ENCODE results near the gene SMC2.

The SMC2 gene

DNA sequence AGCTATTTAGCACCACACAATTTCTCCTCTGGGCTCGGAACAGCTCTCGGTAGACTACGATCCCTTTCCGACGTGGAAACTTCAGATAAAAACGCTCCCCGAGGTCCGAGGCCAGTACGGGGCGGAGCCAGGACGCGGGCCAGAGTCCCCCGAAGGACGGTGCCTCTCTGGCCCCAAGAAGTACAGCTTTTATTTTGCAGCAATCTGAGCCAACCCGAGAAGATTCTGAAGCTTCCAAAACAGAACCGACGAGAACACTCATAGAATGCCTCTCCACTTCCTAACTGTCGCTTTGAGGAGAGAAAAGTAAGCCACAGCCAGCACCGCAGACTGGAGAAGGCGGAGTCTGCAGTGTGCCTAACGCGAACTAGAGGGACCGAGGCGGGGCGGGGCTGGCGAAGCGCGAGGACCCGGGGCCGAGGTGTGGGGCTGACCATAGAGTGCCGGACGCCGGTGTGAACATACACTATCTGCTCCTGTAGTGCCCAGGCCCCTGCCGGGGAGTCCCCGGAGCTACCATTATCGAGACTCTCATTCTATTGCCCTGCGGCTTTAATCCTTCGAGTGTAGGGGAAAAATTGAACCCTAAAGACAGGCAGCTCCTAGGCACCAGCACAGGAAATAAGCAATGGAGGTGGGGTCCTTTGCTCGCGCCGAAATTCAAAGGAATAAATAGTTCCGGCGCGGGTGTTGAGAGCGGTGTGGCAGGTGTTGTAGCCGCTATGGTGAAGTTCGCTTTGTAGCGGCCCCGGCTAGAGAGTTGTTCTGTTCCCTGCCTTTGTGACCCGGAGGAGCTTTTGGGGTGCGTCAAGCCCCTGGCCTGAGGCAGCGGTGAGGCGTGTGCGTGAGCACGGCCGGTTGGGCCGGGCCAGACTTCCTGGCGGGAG is at the start of gene SMC2:
Gene SMC2, plus strand, starts transcription at position 663 of the 887 bp plus-strand sequence. CDS start 1,076 bp downstream, outside the sequence.
- peak; percentile 92 for DNase-seq (ENCODE audit: low spot score)

GRCh38 chr9:104068546-104068945 is 25.6 kb upstream of the SMC2 start:
- DNase-seq (ENCODE audit: low spot score), result no peak

GRCh38 chr9:104069288-104069687 is 24.8 kb upstream of the SMC2 start:
- DNase-seq (ENCODE audit: low spot score), result no peak

DNA sequence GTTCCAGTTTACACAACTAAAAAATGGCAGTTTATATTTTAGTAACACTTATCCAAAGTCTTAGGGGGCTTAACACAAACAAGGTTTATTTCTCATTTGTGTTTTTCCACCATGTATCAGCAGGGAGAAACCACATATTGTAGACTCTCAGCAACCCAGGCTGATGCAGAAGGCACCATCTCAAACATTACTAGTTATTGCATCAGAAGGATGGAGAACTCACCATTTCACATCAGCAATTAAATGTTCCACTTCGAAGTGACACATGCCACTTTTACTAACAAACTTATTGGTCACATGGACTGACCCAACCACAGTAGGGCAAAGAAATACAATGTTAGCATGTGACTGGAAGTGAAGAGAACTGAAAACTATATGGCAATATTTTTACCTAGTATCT is 22.5 kb upstream of the SMC2 start:
- DNase-seq (ENCODE audit: low spot score), result no peak

GRCh38 chr9:104073098-104073769 is 20.9 kb upstream of the SMC2 start:
- DNase-seq (ENCODE audit: low spot score), result no peak

- no peak for DNase-seq (ENCODE audit: low spot score)
These were observed 20.4 kb upstream of the SMC2 start for GRCh38 chr9:104073770-104074133.

GRCh38 chr9:104074876-104075275 is 19.2 kb upstream of the SMC2 start:
- no peak for DNase-seq (ENCODE audit: low spot score)

- DNase-seq (ENCODE audit: low spot score), result no peak
These were observed 18.0 kb upstream of the SMC2 start for GRCh38 chr9:104075801-104076753.

GRCh38 chr9:104078596-104078995 is 15.5 kb upstream of the SMC2 start:
- DNase-seq (ENCODE audit: low spot score), result no peak

- DNase-seq (ENCODE audit: low spot score), result no peak
These were observed 13.1 kb upstream of the SMC2 start for GRCh38 chr9:104080983-104081382.

- DNase-seq (ENCODE audit: low spot score), result no peak
These were observed 11.9 kb upstream of the SMC2 start for GRCh38 chr9:104082168-104082567.

DNA sequence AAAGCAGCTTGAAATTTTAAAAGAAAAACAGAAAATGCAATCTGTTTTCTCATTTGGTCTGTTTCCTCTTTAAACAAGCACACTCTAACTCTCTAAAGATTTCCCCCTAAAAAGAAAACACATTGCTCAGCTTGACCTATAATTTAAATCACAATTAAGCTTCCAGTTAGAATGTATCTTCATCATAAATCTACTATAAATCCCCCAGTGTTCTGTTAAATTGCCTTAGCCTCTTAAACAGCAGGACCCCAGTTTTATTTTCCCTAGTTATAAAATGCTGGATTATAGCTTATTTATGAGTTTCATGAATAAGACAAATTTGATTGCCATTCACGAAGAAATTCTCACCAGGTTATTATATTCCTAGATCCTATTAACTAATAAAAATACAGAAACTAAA is 8.6 kb upstream of the SMC2 start:
- no peak for DNase-seq (ENCODE audit: low spot score)

- DNase-seq (ENCODE audit: low spot score), result no peak
These were observed 6.2 kb upstream of the SMC2 start for GRCh38 chr9:104087894-104088293.

DNA sequence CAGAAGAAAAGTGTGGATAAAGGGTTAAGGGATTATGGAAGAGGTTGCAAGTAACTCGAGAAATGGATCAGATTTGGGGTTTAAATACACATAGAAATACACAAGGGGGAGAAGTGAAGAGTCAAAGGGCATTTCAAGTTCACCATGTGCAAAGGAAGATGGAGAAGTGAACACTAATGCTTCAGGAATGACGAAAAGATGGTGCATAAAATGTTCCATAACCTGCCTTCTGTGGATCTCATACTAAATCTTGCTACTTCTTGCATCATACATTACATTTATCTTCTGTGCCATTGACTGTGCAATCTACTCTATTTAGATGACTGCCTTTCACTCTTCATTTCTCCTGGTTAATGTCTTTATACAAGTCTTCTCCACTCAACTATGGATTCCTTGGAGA is 5.7 kb upstream of the SMC2 start:
- DNase-seq (ENCODE audit: low spot score), result no peak

DNA sequence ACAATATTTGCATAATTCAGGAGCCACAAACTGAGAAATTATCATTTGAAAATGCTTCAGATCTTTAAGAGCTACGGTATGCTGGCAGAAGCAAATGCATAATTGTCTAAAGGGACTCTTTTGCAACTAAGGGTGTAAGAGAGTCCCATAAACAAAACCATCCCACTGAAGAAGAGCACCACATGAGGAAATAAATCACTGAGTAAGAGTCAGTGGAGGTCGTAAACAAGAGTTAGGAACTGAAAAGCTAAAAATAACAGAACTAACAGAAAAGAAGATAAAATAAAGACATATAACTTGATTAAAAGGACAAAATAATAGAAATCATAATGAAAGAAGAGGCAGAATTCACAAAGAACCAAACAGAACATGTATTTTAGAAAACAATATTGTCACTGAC is 3.5 kb upstream of the SMC2 start:
- DNase-seq (ENCODE audit: low spot score), result no peak

GRCh38 chr9:104091116-104091515 is 3.0 kb upstream of the SMC2 start:
- DNase-seq (ENCODE audit: low spot score), result peak; percentile 23

GRCh38 chr9:104091708-104092107 is 2.4 kb upstream of the SMC2 start:
- no peak for DNase-seq (ENCODE audit: low spot score)

GRCh38 chr9:104092192-104092591 is 1.9 kb upstream of the SMC2 start:
- no peak for DNase-seq (ENCODE audit: low spot score)

DNA sequence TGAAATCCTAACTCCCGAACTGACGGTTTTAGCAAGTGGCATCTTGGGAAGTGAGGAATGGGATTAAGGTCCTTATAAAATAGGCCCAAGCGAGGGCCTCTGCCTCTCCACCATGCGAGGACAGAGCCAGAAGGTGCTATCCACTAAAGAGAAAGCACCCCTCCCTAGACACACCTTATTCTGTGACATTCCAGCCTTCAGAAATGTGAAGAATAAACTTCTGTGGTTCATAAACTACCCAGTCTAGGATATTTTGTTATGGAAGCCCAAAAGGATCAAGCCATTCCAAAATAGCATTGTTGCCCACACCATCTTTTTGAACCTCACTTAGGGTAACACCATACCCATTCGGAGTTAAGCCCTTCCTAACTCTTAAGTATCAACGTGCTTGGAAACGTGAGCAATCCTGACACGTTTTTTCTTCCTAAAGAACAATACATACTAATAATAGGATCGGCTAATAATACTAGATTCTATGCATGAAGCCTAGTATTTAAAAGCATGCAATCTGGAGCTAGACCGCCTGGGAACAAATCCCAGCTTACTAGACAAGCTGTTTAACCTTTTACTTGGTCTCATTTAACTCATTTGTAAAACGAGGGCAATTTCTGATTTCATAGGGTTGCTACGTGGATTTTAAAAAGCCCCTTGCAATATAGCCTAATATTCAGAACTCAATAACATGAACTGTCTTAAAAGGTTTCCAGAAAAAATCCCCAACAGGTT is 1.1 kb upstream of the SMC2 start:
- peak; percentile 31 for DNase-seq (ENCODE audit: low spot score)

DNA sequence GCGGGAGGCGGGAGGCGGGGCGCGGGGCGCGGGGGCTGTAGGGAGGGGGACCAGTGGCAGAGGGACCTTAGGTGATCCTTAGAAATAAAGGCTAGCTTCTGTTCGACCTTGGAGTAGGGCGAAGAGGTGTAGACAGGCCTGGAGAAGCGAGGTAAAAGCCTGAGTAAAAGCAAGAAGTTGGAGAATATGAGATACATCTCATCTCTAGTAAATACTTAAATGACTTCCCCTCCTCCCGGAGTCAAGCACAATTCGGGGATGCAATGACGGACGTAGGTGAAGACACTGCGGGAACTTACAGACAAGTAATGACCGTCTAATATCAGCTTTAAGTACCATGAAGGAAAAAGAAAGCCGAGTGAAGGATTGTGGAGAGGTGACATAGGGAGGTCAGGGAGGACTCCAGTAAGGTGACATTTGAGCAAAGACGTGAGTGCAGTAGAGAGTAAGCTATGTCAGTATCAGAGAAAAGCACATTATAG is 466 bp downstream of the SMC2 start:
- DNase-seq (ENCODE audit: low spot score), result no peak

- no peak for DNase-seq (ENCODE audit: low spot score)
These were observed 5.5 kb downstream of the SMC2 start for GRCh38 chr9:104099630-104100029.

DNA sequence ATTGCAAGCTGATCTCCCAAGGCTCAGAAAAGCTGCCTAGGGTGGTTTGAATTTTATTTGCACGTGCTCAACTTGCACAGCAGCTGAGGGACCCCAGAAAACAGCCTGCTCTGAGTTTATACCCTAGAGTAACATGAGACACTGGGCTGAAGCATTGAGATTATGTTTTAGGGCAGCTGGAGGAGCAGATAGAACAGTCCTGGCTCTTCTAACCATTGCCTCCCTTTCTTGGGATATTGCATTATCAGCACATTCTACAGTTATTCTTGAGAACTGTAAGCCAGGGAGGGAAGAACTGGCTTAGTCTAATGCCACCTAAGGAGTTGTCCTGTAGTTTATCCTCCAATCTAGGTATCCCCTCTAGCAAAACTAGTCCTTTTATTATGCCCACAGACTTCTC is 10.3 kb downstream of the SMC2 start:
- DNase-seq (ENCODE audit: low spot score), result no peak
